ENCODE measurements around the gene C1QTNF9. TPM values are rescaled to one million over a fixed set of nuclear protein-coding genes. Genes with fewer than 3 reads are reported as not detected.

Gene C1QTNF9
- total and polyA plus RNA-seq, 2 of the 4 experiments (the other 2 are of a cell fraction) = 0.18 to 0.21 TPM

GRCh38 chr13:24355103-24355502, 45.7 kb downstream of the C1QTNF9 start:
- ChIA-PET POLR2A (ENCODE audit: unreplicated experiment) (no interaction called here), CTCF (no interaction called here)
- Histone ChIP-seq H4K8ac (ENCODE audit: low read depth in 2 of 2, low read length in 2 of 2) (no peak overlapping the region), H3K18ac (ENCODE audit: low read depth, low read length) (no peak overlapping the region), H3K79me1 (ENCODE audit: low read depth in 1 of 2, low read length in 2 of 2) (no peaks in the 10 kb centered on the region), H2BK15ac (ENCODE audit: low read depth, low read length) (no peak overlapping the region), H4K91ac (ENCODE audit: insufficient read depth, low read depth, low read length) (no peak overlapping the region), H4K5ac (ENCODE audit: low read depth, low read length) (no peak overlapping the region), H3K9me3 (ENCODE audit: control insufficient read depth, insufficient read depth, low read length) (peaks cover 4% of the 10 kb centered on the region; the same call in 1 of the 2 replicates), H2AK9ac (replicated peaks; ENCODE audit: low read depth, low read length, poor library complexity) (no peak overlapping the region), H3K9ac (ENCODE audit: low read depth, low read length) (no peak overlapping the region), H2BK5ac (ENCODE audit: low read depth, low read length, poor library complexity, severe bottlenecking) (no peak overlapping the region), H4K20me1 (ENCODE audit: insufficient read depth, low read length) (no peaks in the 10 kb centered on the region), H3K27me3 (ENCODE audit: control insufficient read depth, insufficient read depth, low read length) (peaks cover 5% of the 10 kb centered on the region; the same call in 1 of the 2 replicates), H3K9me1 (ENCODE audit: insufficient read depth, low read length) (peaks cover 10% of the 10 kb centered on the region), H2BK20ac (ENCODE audit: low read depth, low read length) (no peak overlapping the region), H3K4ac (ENCODE audit: low read depth, low read length) (no peak overlapping the region), H3K56ac (ENCODE audit: extremely low read depth, insufficient read depth, low read length) (no peak overlapping the region), H3K4me2 (ENCODE audit: low read depth, low read length) (no peak overlapping the region), H3K36me3 (ENCODE audit: control insufficient read depth, insufficient read depth, low read length) (no peaks in the 10 kb centered on the region), H2BK120ac (ENCODE audit: low read depth, low read length) (no peak overlapping the region), H2AFZ (replicated peaks; ENCODE audit: low read length, poor library complexity) (no peak overlapping the region), H3K27ac (ENCODE audit: insufficient read depth, low read length) (no peak overlapping the region), H3K4me1 (ENCODE audit: control insufficient read depth, insufficient read depth, low read length) (no peaks in the 10 kb centered on the region), H2AK5ac (ENCODE audit: low read depth, low read length) (no peak overlapping the region), H3K23ac (ENCODE audit: low read depth, low read length) (no peak overlapping the region), H3K14ac (replicated peaks; ENCODE audit: low read depth, low read length) (no peak overlapping the region), H3K4me3 (ENCODE audit: insufficient read depth, low read depth, low read length) (no peak overlapping the region)
- no TSS peak for BruUV-seq (replicated peaks)
- TF ChIP-seq MAFK (IDR thresholded peaks at IDR 0.05; ENCODE audit: low read depth, low read length) (no peak), POLR2A (IDR thresholded peaks at IDR 0.05; ENCODE audit: low read depth, low read length) (no peak), MAZ (IDR thresholded peaks at IDR 0.05; ENCODE audit: borderline replicate concordance, low read depth, low read length) (no peak), CEBPB (IDR thresholded peaks at IDR 0.05; ENCODE audit: low read depth, low read length) (no peak), RFX5 (IDR thresholded peaks at IDR 0.05; ENCODE audit: low read depth, low read length) (no peak), RAD21 (IDR thresholded peaks at IDR 0.05; ENCODE audit: low read length) (no peak), MXI1 (IDR thresholded peaks at IDR 0.05; ENCODE audit: borderline replicate concordance, low read depth, low read length) (no peak), SMC3 (IDR thresholded peaks at IDR 0.05; ENCODE audit: low read depth, low read length) (no peak), USF2 (IDR thresholded peaks at IDR 0.05; ENCODE audit: low read depth, low read length) (no peak), RCOR1 (IDR thresholded peaks at IDR 0.05; ENCODE audit: insufficient replicate concordance, low read length) (no peak), FOS (IDR thresholded peaks at IDR 0.05; ENCODE audit: low read depth, low read length) (no peak), BHLHE40 (IDR thresholded peaks at IDR 0.05; ENCODE audit: low read depth, low read length) (no peak), NFE2L2 (IDR thresholded peaks at IDR 0.05; ENCODE audit: low read depth, low read length) (no peak), CHD1 (IDR thresholded peaks at IDR 0.05; ENCODE audit: low read depth, low read length) (no peak)
- TF ChIP-seq, protein P1, sequence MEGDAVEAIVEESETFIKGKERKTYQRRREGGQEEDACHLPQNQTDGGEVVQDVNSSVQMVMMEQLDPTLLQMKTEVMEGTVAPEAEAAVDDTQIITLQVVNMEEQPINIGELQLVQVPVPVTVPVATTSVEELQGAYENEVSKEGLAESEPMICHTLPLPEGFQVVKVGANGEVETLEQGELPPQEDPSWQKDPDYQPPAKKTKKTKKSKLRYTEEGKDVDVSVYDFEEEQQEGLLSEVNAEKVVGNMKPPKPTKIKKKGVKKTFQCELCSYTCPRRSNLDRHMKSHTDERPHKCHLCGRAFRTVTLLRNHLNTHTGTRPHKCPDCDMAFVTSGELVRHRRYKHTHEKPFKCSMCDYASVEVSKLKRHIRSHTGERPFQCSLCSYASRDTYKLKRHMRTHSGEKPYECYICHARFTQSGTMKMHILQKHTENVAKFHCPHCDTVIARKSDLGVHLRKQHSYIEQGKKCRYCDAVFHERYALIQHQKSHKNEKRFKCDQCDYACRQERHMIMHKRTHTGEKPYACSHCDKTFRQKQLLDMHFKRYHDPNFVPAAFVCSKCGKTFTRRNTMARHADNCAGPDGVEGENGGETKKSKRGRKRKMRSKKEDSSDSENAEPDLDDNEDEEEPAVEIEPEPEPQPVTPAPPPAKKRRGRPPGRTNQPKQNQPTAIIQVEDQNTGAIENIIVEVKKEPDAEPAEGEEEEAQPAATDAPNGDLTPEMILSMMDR (conservative IDR thresholded peaks at IDR 0.05; ENCODE audit: low read depth, low read length) = no peak
- TF ChIP-seq, protein P2, sequence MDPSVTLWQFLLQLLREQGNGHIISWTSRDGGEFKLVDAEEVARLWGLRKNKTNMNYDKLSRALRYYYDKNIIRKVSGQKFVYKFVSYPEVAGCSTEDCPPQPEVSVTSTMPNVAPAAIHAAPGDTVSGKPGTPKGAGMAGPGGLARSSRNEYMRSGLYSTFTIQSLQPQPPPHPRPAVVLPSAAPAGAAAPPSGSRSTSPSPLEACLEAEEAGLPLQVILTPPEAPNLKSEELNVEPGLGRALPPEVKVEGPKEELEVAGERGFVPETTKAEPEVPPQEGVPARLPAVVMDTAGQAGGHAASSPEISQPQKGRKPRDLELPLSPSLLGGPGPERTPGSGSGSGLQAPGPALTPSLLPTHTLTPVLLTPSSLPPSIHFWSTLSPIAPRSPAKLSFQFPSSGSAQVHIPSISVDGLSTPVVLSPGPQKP (IDR thresholded peaks at IDR 0.05; ENCODE audit: borderline replicate concordance, low read depth, low read length) = no peak
- dilution Hi-C loops (cut with HindIII; ENCODE audit: low sequenced_read_pairs, unreplicated experiment) (no loop called here), in situ Hi-C loops (cut with MboI; ENCODE audit: low sequenced_read_pairs) (no loop called here), intact Hi-C loops (cut with micrococcal nuclease) (no loop called here)
- no CpG with 5 or more reads among the region's 13 CpGs for WGBS, 2 experiments (ENCODE audit: extremely low coverage in 2 of 2, insufficient read length in 1 of 2)
- ATAC-seq (ENCODE audit: low read depth) (no peak), DNase-seq (no peak)

All from IMR-90 (cell line).